NCI-H1092 treated with DMSO at 0.1 percent for 48 hours (cell line): ENCODE results near the gene GJA8.
"Not testable (repeated sequence)": the region's sequence is repeated elsewhere in the genome, so short reads cannot be mapped to it uniquely, and the experiment has no call there.

Source experiments
- DNase-seq: peaks from one replicate; lab custom pipeline; 2025; lab: John Stamatoyannopoulos, UW

The GJA8 gene

DNA sequence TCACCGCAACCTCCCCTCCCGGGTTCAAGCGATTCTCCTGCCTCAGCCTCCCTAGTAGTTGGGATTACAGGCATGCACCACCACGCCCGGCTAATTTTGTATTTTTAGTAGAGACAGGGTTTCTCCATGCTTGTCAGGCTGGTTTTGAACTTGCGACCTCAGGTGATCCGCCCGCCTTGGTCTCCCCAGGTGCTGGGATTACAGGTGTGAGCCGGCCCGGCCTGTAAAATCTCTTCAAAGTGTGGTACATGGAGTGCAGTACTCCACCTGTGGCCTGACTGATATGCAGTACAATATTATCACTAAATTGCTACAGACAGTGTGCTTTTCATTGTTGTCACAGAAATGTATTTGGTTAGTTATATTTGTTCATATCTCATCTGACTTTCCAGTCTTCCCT lies 25.1 kb downstream of the GJA8 start:
- not testable (repeated sequence) for DNase-seq

DNA sequence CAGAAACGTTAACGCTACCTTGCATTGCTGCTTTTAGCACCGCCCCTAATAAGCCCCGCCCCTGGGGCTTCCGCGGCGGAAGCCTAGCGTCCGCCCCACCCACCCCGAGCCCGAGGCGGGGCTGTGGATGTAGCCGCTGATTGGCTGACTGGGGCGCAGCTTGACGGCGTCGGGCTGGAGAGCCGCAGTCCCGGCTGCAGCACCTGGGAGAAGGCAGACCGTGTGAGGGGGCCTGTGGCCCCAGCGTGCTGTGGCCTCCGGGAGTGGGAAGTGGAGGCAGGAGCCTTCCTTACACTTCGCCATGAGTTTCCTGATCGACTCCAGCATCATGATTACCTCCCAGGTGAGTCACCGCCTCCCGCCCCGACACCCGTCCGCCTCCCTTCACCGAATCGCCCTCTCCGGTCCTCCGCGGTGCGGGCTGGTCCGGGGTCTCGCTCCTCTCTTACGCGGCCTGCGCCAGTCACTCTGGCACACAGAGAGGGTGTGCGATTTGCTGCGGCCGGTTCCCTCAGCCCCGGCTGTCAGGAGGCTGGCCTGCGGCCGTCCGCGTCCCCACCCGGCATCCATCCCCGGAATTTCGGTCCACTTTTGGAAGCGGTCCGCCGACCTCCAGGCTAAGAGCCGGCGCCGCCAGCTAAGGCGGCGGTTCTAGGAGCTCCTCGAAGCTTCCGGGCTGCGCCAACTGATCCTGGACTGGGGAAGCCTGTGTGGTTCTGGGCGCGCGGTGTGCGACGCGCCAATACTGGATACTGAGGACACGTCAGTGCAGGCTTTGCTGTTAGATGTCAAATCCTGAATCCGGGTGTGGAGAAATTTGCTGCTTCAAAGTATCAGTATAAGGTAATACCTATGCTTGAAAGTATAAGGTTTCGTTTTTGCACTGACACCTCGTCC lies 25.9 kb downstream of the GJA8 start, which contains the start of gene GPR89B:
Gene GPR89B (plus strand): TSS at position 185 of the 897 bp plus-strand sequence. CDS start 117 bp downstream, at position 302.
- DNase-seq = peak; percentile 81

DNA sequence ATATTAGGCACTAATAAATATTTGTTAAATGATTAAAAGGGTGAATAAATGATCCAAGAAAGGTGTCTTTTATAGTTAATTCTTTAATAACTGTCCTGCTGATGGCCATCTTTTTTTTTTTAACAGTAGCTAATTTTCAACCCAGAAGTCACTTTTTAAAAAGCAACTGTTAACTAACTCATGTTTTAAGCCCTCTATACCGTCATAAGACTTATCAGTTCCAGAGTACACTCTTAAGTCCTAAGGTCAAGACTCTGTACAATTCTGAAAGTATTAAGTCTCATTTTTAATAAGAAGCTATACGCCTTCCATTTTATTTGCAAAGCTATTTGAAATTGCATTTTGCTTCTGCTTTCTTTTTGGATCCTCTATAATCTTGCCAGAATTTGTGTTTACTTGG lies 28.5 kb downstream of the GJA8 start:
- not testable (repeated sequence) for DNase-seq

DNA sequence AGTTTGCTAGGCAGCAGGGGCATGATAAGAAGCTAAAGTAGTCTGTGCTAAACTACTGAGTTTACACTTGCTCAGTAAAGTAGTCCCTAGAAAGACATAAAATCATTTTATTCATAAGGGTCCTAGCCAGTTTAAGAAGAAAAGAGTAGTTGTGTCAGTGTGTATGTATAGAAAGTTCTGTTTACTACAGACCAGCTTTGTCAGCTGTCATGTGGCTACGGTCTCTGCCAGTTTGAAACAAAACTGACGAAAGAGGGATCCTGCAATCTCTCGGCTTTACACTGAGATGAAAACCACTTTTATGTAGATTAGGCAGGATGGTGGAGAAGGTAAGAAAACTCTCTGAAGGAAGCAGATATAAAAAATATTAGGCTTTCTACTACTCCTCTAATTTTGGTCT lies 32.7 kb downstream of the GJA8 start:
- not testable (repeated sequence) for DNase-seq

DNA sequence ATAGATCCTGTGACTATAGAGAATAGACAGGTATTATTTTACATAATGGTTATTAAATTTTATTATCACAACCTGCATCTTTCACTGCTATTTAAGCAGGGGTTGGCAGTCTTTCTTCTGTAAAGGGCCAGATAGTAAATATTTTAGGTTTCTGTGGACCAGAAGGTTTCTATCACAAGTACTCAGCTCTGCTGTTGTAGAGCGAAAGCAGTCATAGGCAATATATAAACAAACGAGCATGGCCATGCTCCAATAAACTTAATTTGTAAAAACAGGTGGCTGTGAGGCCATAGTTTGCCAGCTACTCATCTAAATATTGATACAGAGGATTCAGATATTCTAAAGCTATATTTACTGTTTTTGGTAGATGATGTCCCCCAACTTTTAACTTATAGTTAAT lies 37.9 kb downstream of the GJA8 start:
- DNase-seq = not testable (repeated sequence)

DNA sequence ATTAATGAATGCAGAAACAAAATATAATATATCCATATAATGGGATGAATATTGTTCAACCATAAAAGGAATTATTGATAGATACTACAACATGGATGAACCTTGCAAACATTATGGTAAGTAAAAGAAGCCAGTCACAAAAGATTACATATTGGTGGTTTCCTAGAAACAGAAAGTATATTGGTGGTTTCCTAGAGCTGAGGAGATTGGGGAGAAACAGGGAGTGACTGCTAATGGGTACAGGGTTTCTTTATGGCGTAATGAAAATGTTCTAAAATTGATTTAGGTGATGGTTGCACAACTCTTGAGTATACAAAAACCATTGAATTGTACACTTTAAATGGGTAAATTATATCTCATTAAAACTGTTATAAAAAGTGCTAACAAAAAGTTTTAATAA lies 40.0 kb downstream of the GJA8 start:
- DNase-seq = not testable (repeated sequence)

DNA sequence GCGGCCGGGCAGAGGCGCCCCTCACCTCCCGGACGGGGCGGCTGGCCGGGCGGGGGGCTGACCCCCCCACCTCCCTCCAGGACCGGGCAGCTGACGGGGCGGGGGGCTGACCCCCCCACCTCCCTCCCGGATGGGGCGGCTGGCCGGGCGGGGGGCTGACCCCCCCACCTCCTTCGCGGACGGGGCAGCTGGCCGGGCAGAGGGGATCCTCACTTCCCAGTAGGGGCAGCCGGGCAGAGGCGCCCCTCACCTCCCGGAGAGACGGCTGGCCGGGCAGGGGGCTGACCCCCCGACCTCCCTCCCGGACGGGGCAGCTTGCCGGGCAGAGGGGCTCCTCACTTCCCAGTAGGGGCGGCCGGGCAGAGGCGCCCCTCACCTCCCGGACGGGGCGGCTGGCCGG lies 46.9 kb downstream of the GJA8 start:
- not testable (repeated sequence) for DNase-seq
